GM12878 (cell line): ENCODE results near the gene IRAK2. TPM values are rescaled to one million over a fixed set of nuclear protein-coding genes. Genes with fewer than 3 reads are reported as not detected.

Source experiments
- ATAC-seq: fragments of 200-7000 bp; cut with Tn5 transposase; 3 replicates; pipeline ENCODE4 v1.9.1; 2020; ENCODE audit warnings: mild to moderate bottlenecking, moderate library complexity
- BruUV-seq: library from RNA; stranded (reverse); fragments of 400-500 nt; replicated peaks from 2 replicates; lab custom pipeline; 2021; lab: Mats Ljungman, UMichigan
- CTCF ChIA-PET: fragments of 300-600 bp; sonication (Branson Sonifier 250); formaldehyde crosslinking; extraction: SDS; loops from one replicate; lab custom pipeline; 2021; ENCODE audit warnings: inconsistent platforms; lab: Yijun Ruan, JAX
- POLR2A ChIA-PET: fragments of 350-600 bp; formaldehyde crosslinking; extraction: SDS; loops from one replicate; lab custom pipeline; 2021; ENCODE audit warnings: inconsistent platforms; lab: Charles Lee
- RAD21 ChIA-PET: fragments of 300-600 bp; sonication (Branson Sonifier 250); formaldehyde crosslinking; loops from one replicate; lab custom pipeline; 2023; ENCODE audit warnings: antibody characterized with exemption; ENCODE audit not compliant: unreplicated experiment; lab: Charles Lee
- SMC1A ChIA-PET: fragments of 300-600 bp; sonication (Branson Sonifier 250); formaldehyde crosslinking; loops from one replicate; lab custom pipeline; 2023; ENCODE audit not compliant: unreplicated experiment, uncharacterized antibody; lab: Charles Lee
- DNase-seq: peaks from one replicate; pipeline ENCODE4 v3.0.0-alpha.2; 2011; ENCODE audit warnings: low read depth, low spot score
- FAIRE-seq: peaks from 3 replicates; lab custom pipeline; 2011; peaks lifted over from hg19 to GRCh38; lab: Jason Lieb, UNC
- H2AFZ ChIP-seq: 2 replicates; pipeline ENCODE4 v1.6.0; 2011; ENCODE audit warnings: low read depth, low read length, control low read depth; ENCODE audit not compliant: control insufficient read depth
- H3K27ac ChIP-seq: 2 replicates; pipeline ENCODE4 v1.5.1; 2011; ENCODE audit warnings: control low read depth; ENCODE audit not compliant: control insufficient read depth, insufficient read depth
- H3K27me3 ChIP-seq, 2 experiments: replicated peaks in 1 of 2; 2 replicates each; pipeline versions ENCODE4 v1.6.0 to v1.6.1; 2011; ENCODE audit warnings: low read length in 1 of 2; ENCODE audit not compliant: control insufficient read depth in 2 of 2, insufficient read depth in 2 of 2
- H3K36me3 ChIP-seq, 2 experiments: 2 replicates each; pipeline ENCODE4 v1.5.1; 2011; ENCODE audit warnings: low read length in 1 of 2; ENCODE audit not compliant: control insufficient read depth in 2 of 2, insufficient read depth in 2 of 2
- H3K4me1 ChIP-seq: 2 replicates; pipeline ENCODE4 v1.6.1; 2011; ENCODE audit warnings: mild to moderate bottlenecking, low read length, moderate library complexity, mixed read lengths; ENCODE audit not compliant: control insufficient read depth, insufficient read depth
- H3K4me2 ChIP-seq: 2 replicates; pipeline ENCODE4 v1.6.0; 2011; ENCODE audit warnings: control low read depth; ENCODE audit not compliant: control insufficient read depth, insufficient read depth
- H3K4me3 ChIP-seq: fragments of 200-600 bp; sonication (generic); 2 replicates; pipeline ENCODE4 v1.5.1; 2016
- H3K79me2 ChIP-seq: 2 replicates; pipeline ENCODE4 v1.6.0; 2011; ENCODE audit warnings: low read length; ENCODE audit not compliant: control insufficient read depth, insufficient read depth
- H3K9ac ChIP-seq: 2 replicates; pipeline ENCODE4 v1.8.0; 2011; ENCODE audit warnings: low read length, control low read depth, mixed read lengths; ENCODE audit not compliant: control insufficient read depth, insufficient read depth
- H3K9me3 ChIP-seq: replicated peaks from 3 replicates; pipeline ENCODE4 v1.5.1; 2011; ENCODE audit warnings: mild to moderate bottlenecking, low read length; ENCODE audit not compliant: control insufficient read depth, insufficient read depth
- H4K20me1 ChIP-seq: 2 replicates; pipeline ENCODE4 v1.6.0; 2011; ENCODE audit not compliant: control insufficient read depth, insufficient read depth
- BMI1 ChIP-seq: fragments of 450-650 bp; IDR thresholded peaks from 2 replicates; pipeline ENCODE4 v1.6.1; 2016; ENCODE audit warnings: mild to moderate bottlenecking, moderate library complexity, borderline replicate concordance
- FOXM1 ChIP-seq: IDR thresholded peaks from 2 replicates; pipeline ENCODE4 v1.6.1; 2012; ENCODE audit warnings: low read depth, mild to moderate bottlenecking, inconsistent platforms, low read length, moderate library complexity
- KAT2A ChIP-seq: conservative IDR thresholded peaks from 2 replicates; pipeline ENCODE4 v1.6.1; 2011; ENCODE audit warnings: low read depth, low read length; ENCODE audit not compliant: control insufficient read depth
- MXI1 ChIP-seq: fragments of 150-350 bp; IDR thresholded peaks from 2 replicates; pipeline ENCODE4 v1.6.1; 2011; ENCODE audit warnings: low read depth, mild to moderate bottlenecking, inconsistent platforms, low read length, improper control_type of control experiment
- POLR2A ChIP-seq: IDR thresholded peaks from 2 replicates; pipeline ENCODE4 v1.6.1; 2011; ENCODE audit warnings: low read depth, mild to moderate bottlenecking, low read length
- POLR2AphosphoS2 ChIP-seq: IDR thresholded peaks from 2 replicates; pipeline ENCODE4 v1.6.1; 2011; ENCODE audit warnings: low read depth, mild to moderate bottlenecking, low read length, improper control_type of control experiment, moderate library complexity
- POLR2AphosphoS5 ChIP-seq: IDR thresholded peaks from 2 replicates; pipeline ENCODE4 v1.6.1; 2011; ENCODE audit warnings: mild to moderate bottlenecking, low read length, inconsistent platforms
- ZNF24 ChIP-seq: fragments of 450-650 bp; IDR thresholded peaks from 2 replicates; pipeline ENCODE4 v1.6.1; 2017; ENCODE audit warnings: antibody characterized with exemption, mild to moderate bottlenecking
- ZNF384 ChIP-seq: IDR thresholded peaks from 2 replicates; pipeline ENCODE4 v1.6.1; 2012; ENCODE audit warnings: low read depth, mild to moderate bottlenecking, low read length, improper control_type of control experiment, borderline replicate concordance
- ZNF622 ChIP-seq: fragments of 450-650 bp; IDR thresholded peaks from 2 replicates; pipeline ENCODE4 v1.6.1; 2017; ENCODE audit warnings: mild to moderate bottlenecking, inconsistent platforms
- WGBS: methylation state at CpG from one replicate; pipeline ENCODE4 v1.1.6; 2016; ENCODE audit warnings: low lambda C conversion rate; ENCODE audit not compliant: insufficient replicate concordance, insufficient coverage; ENCODE audit errors: missing lambda C conversion rate; 5-methylcytosine and 5-hydroxymethylcytosine counted together
- in situ Hi-C: fragments of 300-500 bp; cut with MboI; formaldehyde crosslinking; loops from 9 replicates; pipeline ENCODE4 v1.14.3; 2018; ENCODE audit warnings: mixed read lengths
- intact Hi-C: fragments of 100-400 bp; cut with micrococcal nuclease; formaldehyde crosslinking; loops from one replicate; pipeline ENCODE4 v1.14.2; 2022; ENCODE audit not compliant: unreplicated experiment
- polyA plus RNA-seq, 11 experiments: library from polyadenylated mRNA; depleted of rRNA in 4 of 11; unstranded in 6 of 11; stranded (reverse) in 5 of 11; fragments of >200 nt; fragmentation: Nextera tagmentation in 4 of 11; fragmentation: Illumina TruSeq in 1 of 11; extraction: Ambion mirVana in 4 of 11; extraction: Trizol in 1 of 11; gene quantifications; 1 replicate in 1 of 11; 2 replicates in 10 of 11; pipeline versions ENCODE4 v1.2.1 to v1.2.3, GENCODE V29; 2011 to 2016; ENCODE audit warnings: inconsistent platforms in 2 of 11, missing spikeins in 2 of 11, low read depth in 1 of 11
- total RNA-seq, 4 experiments: library from RNA; depleted of rRNA in 3 of 4; stranded (reverse); fragments of >200 nt in 3 of 4; fragmentation: Illumina TruSeq in 1 of 4; extraction: Trizol in 1 of 4; gene quantifications; 2 replicates each; pipeline versions ENCODE4 v1.2.1 to v1.2.3, GENCODE V29; 2013 to 2021

Gene IRAK2
- total and polyA plus RNA-seq, 10 of the 15 experiments (the other 5 are each of a cell fraction or from before 2014, with no cell fraction given): 0.48 to 5.7 (median 4.5) TPM

GRCh38 chr3:10150987-10151386, 13.7 kb upstream of the IRAK2 start:
- in situ Hi-C loops: no loop called here
- 79% methylated on average over 6 of the region's 6 CpGs for WGBS
- no peaks in the 10 kb centered on the region for H3K9me3 ChIP-seq
- H3K79me2 ChIP-seq: peaks cover 13% of the 10 kb centered on the region
- TF ChIP-seq KAT2A: no peak
- TF ChIP-seq ZNF24: no peak
- TF ChIP-seq MXI1: no peak
- ATAC-seq (no peak), FAIRE-seq (no peak), DNase-seq (no peak)
- no peaks in the 10 kb centered on the region for H3K27me3 ChIP-seq
- intact Hi-C loops: no loop called here
- H3K4me1 ChIP-seq: no peaks in the 10 kb centered on the region
- H2AFZ ChIP-seq: no peak overlapping the region
- no peak overlapping the region for H3K27ac ChIP-seq
- no peak overlapping the region for H3K9ac ChIP-seq
- ChIA-PET SMC1A (interaction anchor here (0.9 to 1.8 kb wide), 4 partner anchors 9 to 22 kb away, joined by 3 to 5 read pairs (median 4); no protein-coding TSS in a partner anchor), RAD21 (no interaction called here), POLR2A (interaction anchor here (1.2 kb wide), 1 partner anchor 41 kb away, joined by 7 read pairs; no protein-coding TSS in a partner anchor), CTCF (interaction anchor here (1.7 kb wide), 1 partner anchor 13 kb away, joined by 9 read pairs; no protein-coding TSS in a partner anchor)
- H3K4me2 ChIP-seq: no peak overlapping the region
- no peak overlapping the region for H3K4me3 ChIP-seq
- H4K20me1 ChIP-seq: no peaks in the 10 kb centered on the region
- BruUV-seq: no TSS peak
- peaks cover 7 to 22% of the 10 kb centered on the region in 2 experiments for H3K36me3 ChIP-seq

- H3K4me1 ChIP-seq: no peaks in the 10 kb centered on the region
- H3K4me3 ChIP-seq: no peak overlapping the region
- FAIRE-seq (no peak), ATAC-seq (peak; percentile 38), DNase-seq (no peak)
- no peak overlapping the region for H2AFZ ChIP-seq
- in situ Hi-C loops: no loop called here
- H3K79me2 ChIP-seq: peaks cover 2% of the 10 kb centered on the region
- peaks cover 7 to 17% of the 10 kb centered on the region in 2 experiments for H3K36me3 ChIP-seq
- RAD21 ChIA-PET: no interaction called here
- no peak overlapping the region for H3K4me2 ChIP-seq
- POLR2A ChIA-PET: interaction anchor here (0.6 kb wide), 1 partner anchor 97 kb away, joined by 3 read pairs; no protein-coding TSS in a partner anchor
- intact Hi-C loops: no loop called here
- H3K9me3 ChIP-seq: no peaks in the 10 kb centered on the region; the same call in 2 of the 3 replicates
- no TSS peak for BruUV-seq
- CTCF ChIA-PET: no interaction called here
- H3K27ac ChIP-seq: no peak overlapping the region
- SMC1A ChIA-PET: interaction anchor here (1.2 kb wide), 1 partner anchor 13 kb away, joined by 3 read pairs; the partner anchor contains the start of gene VHL
- 86% methylated on average over 14 of the region's 14 CpGs for WGBS
- no peak for TF ChIP-seq ZNF384
- 0 out of 2 replicates have a peak, but pooled peaks have one; percentile 21 for TF ChIP-seq FOXM1
- TF ChIP-seq BMI1: no peak
- TF ChIP-seq POLR2AphosphoS5: peak; percentile 31; the same call in 1 of the 2 replicates
- 0 out of 2 replicates have a peak, but pooled peaks have one; percentile 14 for TF ChIP-seq POLR2AphosphoS2
- TF ChIP-seq POLR2A: peak; percentile 58
- no peak for TF ChIP-seq ZNF622
- H4K20me1 ChIP-seq: no peaks in the 10 kb centered on the region
- H3K27me3 ChIP-seq: no peaks in the 10 kb centered on the region
- no peak overlapping the region for H3K9ac ChIP-seq
These were observed 10.2 kb upstream of the IRAK2 start for GRCh38 chr3:10154335-10155122.
